ENCODE measurements around the gene PWWP2B. TPM values are rescaled to one million over a fixed set of nuclear protein-coding genes. Genes with fewer than 3 reads are reported as not detected.

PWWP2B gene
- total RNA-seq, result 4.7 and 6.5 TPM in 2 replicates

DNA sequence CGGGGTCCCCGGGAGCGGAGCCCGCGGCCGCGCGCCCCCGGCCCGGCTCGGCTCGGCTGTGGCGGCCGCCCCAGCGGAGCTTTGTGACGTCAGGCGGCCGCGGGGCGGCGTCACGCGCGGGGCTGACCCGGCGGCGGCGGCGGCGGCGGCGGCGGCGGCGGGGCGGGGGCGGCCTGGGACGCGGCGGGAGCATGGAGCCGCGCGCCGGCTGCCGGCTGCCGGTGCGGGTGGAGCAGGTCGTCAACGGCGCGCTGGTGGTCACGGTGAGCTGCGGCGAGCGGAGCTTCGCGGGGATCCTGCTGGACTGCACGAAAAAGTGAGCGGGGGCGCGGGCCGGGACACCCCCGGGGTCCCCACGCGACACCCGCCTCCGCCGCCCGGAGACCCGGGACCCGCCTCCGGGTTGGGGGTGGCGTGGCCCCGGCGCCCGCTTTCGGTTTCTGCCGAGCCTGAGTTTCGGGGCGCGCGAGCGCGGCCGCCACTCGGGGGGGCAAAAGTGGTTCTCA is at the start of gene PWWP2B:
PWWP2B (plus strand) TSS at position 165 of the 506 bp plus-strand sequence; CDS start at position 192, 27 bp downstream.

Other genes with a start within 250 kb of the PWWP2B start
- gene DPYSL4, start 210.3 kb upstream of the PWWP2B start, total RNA-seq, result 39.7 and 47.1 TPM in 2 replicates
- gene STK32C, start 89.2 kb upstream of the PWWP2B start, total RNA-seq, result 8.8 and 9.7 TPM in 2 replicates
- gene LRRC27, start 65.0 kb upstream of the PWWP2B start, total RNA-seq, result 4.2 and 7.6 TPM in 2 replicates
- 30.5 and 31.2 TPM in 2 replicates for gene INPP5A, start 140.6 kb downstream of the PWWP2B start, total RNA-seq